Large intestine (tissue), 3 donors: ENCODE measurements around the gene GATD1. TPM values are rescaled to one million over a fixed set of nuclear protein-coding genes. Genes with fewer than 3 reads are reported as not detected.
A peak's percentile ranks its signal among the peaks of the same experiment; 100 is the strongest.

Experiments used
- DNase-seq, 2 donors: peaks; one replicate each; pipeline versions ENCODE4 v3.0.0 to v3.0.0-alpha.2; 2013
- H3K27ac ChIP-seq: one replicate; pipeline ENCODE4 v1.5.1; 2013; ENCODE audit warnings: low read length
- H3K27me3 ChIP-seq: 2 replicates; pipeline ENCODE4 v1.6.1; 2013; ENCODE audit warnings: low read length; ENCODE audit not compliant: control insufficient read depth, insufficient read depth
- H3K36me3 ChIP-seq: 2 replicates; pipeline ENCODE4 v1.6.1; 2013; ENCODE audit warnings: low read length; ENCODE audit not compliant: control insufficient read depth, insufficient read depth
- H3K4me1 ChIP-seq: one replicate; pipeline ENCODE4 v1.6.1; 2013; ENCODE audit warnings: low read length; ENCODE audit not compliant: control insufficient read depth, insufficient read depth
- H3K4me3 ChIP-seq: one replicate; pipeline ENCODE4 v1.5.1; 2013; ENCODE audit warnings: low read length
- H3K9me3 ChIP-seq: one replicate; pipeline ENCODE4 v1.6.1; 2013; ENCODE audit warnings: mild to moderate bottlenecking, low read depth, low read length, moderate library complexity; ENCODE audit not compliant: control insufficient read depth
- WGBS: methylation state at CpG from one replicate; pipeline ENCODE4 v1.1.5; 2013; ENCODE audit warnings: low lambda C conversion rate; ENCODE audit not compliant: insufficient coverage; 5-methylcytosine and 5-hydroxymethylcytosine counted together
- polyA plus RNA-seq: library from polyadenylated mRNA; unstranded; fragments of 120-200 nt; gene quantifications from one replicate; pipeline ENCODE4 v1.2.1, GENCODE V29; 2013

Gene GATD1
- polyA plus RNA-seq, 1 donor = 58.1 TPM

DNA sequence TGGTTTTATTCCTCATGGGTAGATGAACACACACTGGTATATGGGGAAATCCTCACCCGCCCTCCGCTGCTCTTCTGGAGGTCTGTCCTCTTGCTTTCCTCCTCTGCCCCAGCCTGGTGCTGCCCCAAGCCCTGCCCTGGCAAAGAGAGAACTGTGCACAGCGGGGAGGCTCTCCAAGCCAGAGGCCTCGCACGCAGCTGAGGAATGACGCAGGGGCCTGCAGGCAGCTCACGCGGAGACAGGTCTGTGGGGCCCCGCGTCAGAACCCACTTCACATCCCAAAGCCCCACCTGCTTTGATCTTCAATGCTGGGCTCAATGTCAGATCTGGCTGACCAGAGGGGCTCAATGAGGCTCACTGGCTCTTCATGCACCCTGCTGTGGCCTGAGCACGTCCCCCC lies 10.0 kb downstream of the GATD1 start:
- Histone ChIP-seq H3K4me1 (peaks cover 12% of the 10 kb centered on the region), H3K9me3 (no peaks in the 10 kb centered on the region), H3K27ac (no peak overlapping the region), H3K27me3 (no peaks in the 10 kb centered on the region), H3K4me3 (no peak overlapping the region), H3K36me3 (peaks cover 72% of the 10 kb centered on the region)
- WGBS = no CpG with 5 or more reads among the region's 11 CpGs
- no peak for DNase-seq

DNA sequence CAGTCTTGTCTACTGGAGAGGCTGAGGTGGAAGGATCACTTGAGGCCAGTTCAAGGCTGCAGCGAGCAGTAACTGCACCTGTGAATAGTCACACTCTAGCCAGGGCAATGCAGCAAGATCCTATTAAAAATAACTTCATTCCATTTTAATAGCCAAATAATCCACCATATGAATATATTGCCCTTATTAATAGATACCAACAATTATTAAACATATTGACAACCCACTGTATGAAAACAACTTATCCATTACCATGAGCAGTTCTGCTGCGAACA lies 10.4 kb downstream of the GATD1 start:
- Histone ChIP-seq H3K36me3 (peaks cover 74% of the 10 kb centered on the region), H3K4me1 (peaks cover 14% of the 10 kb centered on the region), H3K4me3 (no peak overlapping the region), H3K27ac (no peak overlapping the region), H3K9me3 (no peaks in the 10 kb centered on the region), H3K27me3 (no peaks in the 10 kb centered on the region)
- DNase-seq = no peak
- WGBS = no CpG with 5 or more reads among the region's 2 CpGs

DNA sequence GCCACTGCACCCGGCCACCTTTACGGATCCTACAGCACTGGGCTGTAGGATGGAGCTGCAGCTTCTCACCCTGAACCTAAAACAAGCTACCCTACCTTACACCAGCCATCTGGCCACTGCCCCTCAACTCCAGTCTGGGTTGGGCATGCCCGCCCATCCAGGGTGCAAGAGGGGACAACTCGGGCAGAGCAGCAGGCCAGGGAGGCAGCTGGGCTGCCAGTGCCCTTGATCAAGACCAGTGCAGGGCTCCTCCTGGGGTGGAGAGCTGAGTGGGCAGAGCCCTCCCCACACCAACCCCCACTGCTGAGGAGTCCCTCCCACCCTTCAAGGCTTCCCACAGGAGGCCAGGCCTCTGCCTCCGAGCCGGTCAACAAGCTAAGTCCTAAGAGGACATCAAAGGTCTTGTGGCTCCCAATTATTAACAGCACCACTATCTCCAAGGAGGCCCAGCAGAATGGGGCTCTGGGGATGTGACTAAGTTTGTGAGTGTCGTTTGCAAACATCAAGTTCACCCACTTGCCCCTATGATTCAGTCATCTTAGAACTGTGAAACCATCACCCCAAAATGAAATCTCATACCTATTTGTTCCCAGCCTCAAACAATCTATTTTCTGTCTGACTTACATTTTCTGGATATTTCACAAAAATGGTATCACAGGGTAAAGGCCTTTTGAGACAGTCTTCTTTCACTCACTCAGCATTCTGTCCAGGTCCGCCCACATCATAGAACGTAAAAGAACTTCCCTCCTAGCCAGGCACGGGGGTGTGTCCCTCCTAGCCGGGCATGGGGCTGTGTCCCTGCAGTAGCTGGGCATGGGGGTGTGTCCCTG lies 11.0 kb downstream of the GATD1 start:
- Histone ChIP-seq H3K36me3 (peaks cover 73% of the 10 kb centered on the region), H3K9me3 (no peaks in the 10 kb centered on the region), H3K4me3 (no peak overlapping the region), H3K4me1 (peaks cover 14% of the 10 kb centered on the region), H3K27ac (no peak overlapping the region), H3K27me3 (no peaks in the 10 kb centered on the region)
- WGBS = no CpG with 5 or more reads among the region's 11 CpGs
- DNase-seq = no peak

GRCh38 chr11:765802-766091 lies 11.5 kb downstream of the GATD1 start:
- no peak overlapping the region for H3K27ac ChIP-seq
- no peak overlapping the region for H3K4me3 ChIP-seq
- no peaks in the 10 kb centered on the region for H3K9me3 ChIP-seq
- peaks cover 72% of the 10 kb centered on the region for H3K36me3 ChIP-seq
- H3K4me1 ChIP-seq = peaks cover 14% of the 10 kb centered on the region
- no CpG with 5 or more reads among the region's 8 CpGs for WGBS
- DNase-seq = no peak
- no peaks in the 10 kb centered on the region for H3K27me3 ChIP-seq

GRCh38 chr11:765025-765801 lies 12.1 kb downstream of the GATD1 start:
- 63% methylated on average over 5 of the region's 19 CpGs for WGBS
- peaks cover 72% of the 10 kb centered on the region for H3K36me3 ChIP-seq
- H3K4me1 ChIP-seq = peaks cover 14% of the 10 kb centered on the region
- peak in 1 of 2 donors; percentile 41 for DNase-seq
- no peak overlapping the region for H3K4me3 ChIP-seq
- no peaks in the 10 kb centered on the region for H3K9me3 ChIP-seq
- H3K27me3 ChIP-seq = no peaks in the 10 kb centered on the region
- H3K27ac ChIP-seq = no peak overlapping the region

GRCh38 chr11:764322-765024 lies 12.8 kb downstream of the GATD1 start:
- H3K36me3 ChIP-seq = peaks cover 74% of the 10 kb centered on the region

DNA sequence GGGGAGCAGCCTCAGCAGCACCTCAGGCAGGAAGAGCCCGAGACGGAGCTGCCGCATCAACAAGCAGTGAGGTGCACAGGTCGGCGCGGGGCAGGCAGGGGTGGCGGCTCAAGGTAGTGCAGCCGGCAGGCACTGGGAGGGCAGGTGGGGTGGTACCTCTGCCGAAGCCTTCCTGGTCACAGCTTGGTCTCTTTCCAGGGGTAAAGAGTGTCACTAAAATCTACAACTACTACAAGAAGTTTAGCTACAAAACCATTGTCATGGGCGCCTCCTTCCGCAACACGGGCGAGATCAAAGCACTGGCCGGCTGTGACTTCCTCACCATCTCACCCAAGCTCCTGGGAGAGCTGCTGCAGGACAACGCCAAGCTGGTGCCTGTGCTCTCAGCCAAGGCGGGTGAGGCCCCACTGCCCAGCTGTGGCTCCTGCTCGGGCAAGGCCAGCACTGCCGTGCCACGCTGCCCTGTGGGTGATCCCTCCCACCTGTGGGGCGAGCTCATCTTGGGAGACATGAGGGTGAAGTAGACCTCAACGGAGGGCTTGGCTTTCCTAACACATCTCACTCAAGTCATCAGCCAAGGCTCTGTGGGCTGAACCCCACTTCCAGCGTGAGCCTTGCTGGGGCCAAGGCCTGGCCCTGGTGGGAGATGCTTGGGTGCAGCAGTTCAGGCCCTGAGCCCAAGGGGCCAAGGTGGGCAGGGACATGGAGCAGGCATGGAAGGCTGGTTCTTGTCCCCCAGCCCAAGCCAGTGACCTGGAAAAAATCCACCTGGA lies 13.6 kb downstream of the GATD1 start:
- no peaks in the 10 kb centered on the region for H3K27me3 ChIP-seq
- H3K27ac ChIP-seq = no peak overlapping the region
- H3K4me3 ChIP-seq = no peak overlapping the region
- no CpG with 5 or more reads among the region's 22 CpGs for WGBS
- peaks cover 77% of the 10 kb centered on the region for H3K36me3 ChIP-seq
- peaks cover 14% of the 10 kb centered on the region for H3K4me1 ChIP-seq
- H3K9me3 ChIP-seq = no peaks in the 10 kb centered on the region
- DNase-seq = no peak

More at GRCh38 chr11:764322-765024, 12.8 kb downstream of the GATD1 start:
- Histone ChIP-seq H3K27me3 (no peaks in the 10 kb centered on the region), H3K4me1 (peaks cover 14% of the 10 kb centered on the region), H3K27ac (no peak overlapping the region), H3K4me3 (no peak overlapping the region), H3K9me3 (no peaks in the 10 kb centered on the region)
- DNase-seq = no peak
- no CpG with 5 or more reads among the region's 18 CpGs for WGBS

GRCh38 chr11:763073-763463 lies 14.2 kb downstream of the GATD1 start:
- peaks cover 78% of the 10 kb centered on the region for H3K36me3 ChIP-seq
- H3K27ac ChIP-seq = no peak overlapping the region
- no peaks in the 10 kb centered on the region for H3K27me3 ChIP-seq
- H3K9me3 ChIP-seq = no peaks in the 10 kb centered on the region
- no peak overlapping the region for H3K4me3 ChIP-seq
- no CpG with 5 or more reads among the region's 24 CpGs for WGBS
- H3K4me1 ChIP-seq = peaks cover 14% of the 10 kb centered on the region
- peak in 1 of 2 donors; percentile 53 for DNase-seq

- Histone ChIP-seq H3K4me3 (no peak overlapping the region), H3K9me3 (no peaks in the 10 kb centered on the region), H3K36me3 (peaks cover 81% of the 10 kb centered on the region), H3K4me1 (peaks cover 14% of the 10 kb centered on the region), H3K27me3 (no peaks in the 10 kb centered on the region), H3K27ac (no peak overlapping the region)
- WGBS = no CpG with 5 or more reads among the region's 10 CpGs
- peak in 1 of 2 donors; percentile 44 for DNase-seq
Observed at GRCh38 chr11:762421-763072, 14.7 kb downstream of the GATD1 start.
